Measurements from ENCODE around the gene SOX10.

SOX10 gene

GRCh38 chr22:37991731-37992442 is 7.5 kb upstream of the SOX10 start:
- H3K27me3 Mint-ChIP-seq (ENCODE audit: low read depth, poor library complexity) = peaks cover 17% of the 10 kb centered on the region
- no peaks in the 10 kb centered on the region for H3K9me3 Mint-ChIP-seq
- H3K36me3 Mint-ChIP-seq (ENCODE audit: low read depth) = no peaks in the 10 kb centered on the region
- H3K27ac Mint-ChIP-seq = no peak overlapping the region
- no peak for TF ChIP-seq CTCF (IDR thresholded peaks at IDR 0.05)
- peaks cover 12% of the 10 kb centered on the region for H3K4me1 Mint-ChIP-seq
- no peak for DNase-seq
- no peak overlapping the region for H3K4me3 Mint-ChIP-seq

- no peaks in the 10 kb centered on the region for H3K36me3 Mint-ChIP-seq (ENCODE audit: low read depth)
- H3K27ac Mint-ChIP-seq = no peak overlapping the region
- H3K27me3 Mint-ChIP-seq (ENCODE audit: low read depth, poor library complexity) = peaks cover 17% of the 10 kb centered on the region
- no peak for DNase-seq
- H3K9me3 Mint-ChIP-seq = no peaks in the 10 kb centered on the region
- peaks cover 8% of the 10 kb centered on the region for H3K4me1 Mint-ChIP-seq
- TF ChIP-seq CTCF (IDR thresholded peaks at IDR 0.05) = no peak
- no peak overlapping the region for H3K4me3 Mint-ChIP-seq
Measured at GRCh38 chr22:37990862-37991261, 6.5 kb upstream of the SOX10 start.

GRCh38 chr22:37990301-37990700 is 5.9 kb upstream of the SOX10 start:
- Mint-ChIP-seq H3K9me3 (no peaks in the 10 kb centered on the region), H3K4me1 (peaks cover 5% of the 10 kb centered on the region), H3K36me3 (ENCODE audit: low read depth) (no peaks in the 10 kb centered on the region), H3K27ac (no peak overlapping the region), H3K27me3 (ENCODE audit: low read depth, poor library complexity) (peaks cover 20% of the 10 kb centered on the region), H3K4me3 (no peak overlapping the region)
- no peak for DNase-seq
- no peak for TF ChIP-seq CTCF (IDR thresholded peaks at IDR 0.05)

GRCh38 chr22:37989146-37990045 is 5.0 kb upstream of the SOX10 start:
- H3K36me3 Mint-ChIP-seq (ENCODE audit: low read depth) = no peaks in the 10 kb centered on the region
- H3K27me3 Mint-ChIP-seq (ENCODE audit: low read depth, poor library complexity) = peaks cover 29% of the 10 kb centered on the region
- no peak overlapping the region for H3K4me3 Mint-ChIP-seq
- H3K9me3 Mint-ChIP-seq = no peaks in the 10 kb centered on the region
- DNase-seq = no peak
- peaks cover 4% of the 10 kb centered on the region for H3K4me1 Mint-ChIP-seq
- no peak overlapping the region for H3K27ac Mint-ChIP-seq
- no peak for TF ChIP-seq CTCF (IDR thresholded peaks at IDR 0.05)

- H3K27me3 Mint-ChIP-seq (ENCODE audit: low read depth, poor library complexity) = peaks cover 50% of the 10 kb centered on the region
- H3K4me1 Mint-ChIP-seq = peaks cover 4% of the 10 kb centered on the region
- peaks cover 4% of the 10 kb centered on the region for H3K36me3 Mint-ChIP-seq (ENCODE audit: low read depth)
- no peak for DNase-seq
- H3K4me3 Mint-ChIP-seq = no peak overlapping the region
- no peak overlapping the region for H3K27ac Mint-ChIP-seq
- H3K9me3 Mint-ChIP-seq = no peaks in the 10 kb centered on the region
- TF ChIP-seq CTCF (IDR thresholded peaks at IDR 0.05) = no peak
Measured at GRCh38 chr22:37986371-37986770, 2.0 kb upstream of the SOX10 start.
